GM12874 (cell line): ENCODE data around the gene KLHL26.

Source experiments
- TF ChIP-seq, protein P1 (sequence below): IDR thresholded peaks from 2 replicates; pipeline ENCODE4 v1.5.1; 2011; ENCODE audit warnings: low read depth, mild to moderate bottlenecking, control low read depth, low read length, moderate library complexity; ENCODE audit not compliant: insufficient read depth

KLHL26 gene

GRCh38 chr19:18662972-18663732, 26.3 kb downstream of the KLHL26 start:
- TF ChIP-seq, protein P1, sequence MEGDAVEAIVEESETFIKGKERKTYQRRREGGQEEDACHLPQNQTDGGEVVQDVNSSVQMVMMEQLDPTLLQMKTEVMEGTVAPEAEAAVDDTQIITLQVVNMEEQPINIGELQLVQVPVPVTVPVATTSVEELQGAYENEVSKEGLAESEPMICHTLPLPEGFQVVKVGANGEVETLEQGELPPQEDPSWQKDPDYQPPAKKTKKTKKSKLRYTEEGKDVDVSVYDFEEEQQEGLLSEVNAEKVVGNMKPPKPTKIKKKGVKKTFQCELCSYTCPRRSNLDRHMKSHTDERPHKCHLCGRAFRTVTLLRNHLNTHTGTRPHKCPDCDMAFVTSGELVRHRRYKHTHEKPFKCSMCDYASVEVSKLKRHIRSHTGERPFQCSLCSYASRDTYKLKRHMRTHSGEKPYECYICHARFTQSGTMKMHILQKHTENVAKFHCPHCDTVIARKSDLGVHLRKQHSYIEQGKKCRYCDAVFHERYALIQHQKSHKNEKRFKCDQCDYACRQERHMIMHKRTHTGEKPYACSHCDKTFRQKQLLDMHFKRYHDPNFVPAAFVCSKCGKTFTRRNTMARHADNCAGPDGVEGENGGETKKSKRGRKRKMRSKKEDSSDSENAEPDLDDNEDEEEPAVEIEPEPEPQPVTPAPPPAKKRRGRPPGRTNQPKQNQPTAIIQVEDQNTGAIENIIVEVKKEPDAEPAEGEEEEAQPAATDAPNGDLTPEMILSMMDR = no peak

- TF ChIP-seq, protein P1 = no peak
These were observed 27.2 kb downstream of the KLHL26 start for GRCh38 chr19:18663940-18664530.

DNA sequence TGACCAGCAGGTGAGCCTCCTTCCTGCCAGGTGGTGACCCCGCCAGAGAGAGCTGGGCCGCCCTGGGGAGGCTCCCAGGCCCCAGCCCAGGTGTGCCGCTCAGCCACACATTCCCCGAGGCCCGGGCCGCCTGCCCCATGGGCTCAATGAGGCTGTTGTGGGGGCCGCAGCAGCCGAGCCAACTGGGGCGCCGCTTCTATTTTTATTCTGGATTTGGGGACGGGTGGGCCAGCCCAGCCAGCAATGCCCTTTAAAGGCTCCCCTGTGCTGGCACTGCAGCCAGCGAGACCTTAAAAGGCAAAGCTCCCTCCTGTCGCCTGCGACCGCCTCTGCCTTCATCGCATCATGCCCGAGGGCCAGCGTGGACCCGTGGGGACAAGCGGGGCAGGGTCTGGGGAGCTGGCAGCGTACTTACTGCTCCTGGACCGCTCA, 29.0 kb downstream of the KLHL26 start:
- TF ChIP-seq, protein P1 = no peak

GRCh38 chr19:18666317-18666716, 29.5 kb downstream of the KLHL26 start:
- TF ChIP-seq, protein P1 = no peak

DNA sequence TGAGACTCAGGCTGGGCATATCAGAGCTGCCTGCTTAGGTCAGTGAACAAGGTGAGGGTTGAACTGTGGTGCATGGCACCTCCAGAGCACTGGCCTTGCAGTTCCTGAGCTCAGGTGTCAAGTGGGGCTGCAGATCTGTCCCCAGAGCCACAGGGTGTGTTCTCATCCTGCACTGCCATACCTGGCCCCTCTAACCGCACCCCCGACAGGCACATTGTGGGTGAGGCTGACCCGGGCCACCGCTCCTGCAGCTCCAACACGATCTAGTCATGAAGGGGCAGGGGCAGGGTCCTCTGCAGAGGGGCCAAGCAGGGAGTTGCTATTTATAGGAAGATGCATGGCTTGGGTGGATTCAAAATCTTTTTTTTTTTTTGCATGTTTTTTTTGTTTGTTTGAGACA, 30.0 kb downstream of the KLHL26 start:
- TF ChIP-seq, protein P1 = no peak

DNA sequence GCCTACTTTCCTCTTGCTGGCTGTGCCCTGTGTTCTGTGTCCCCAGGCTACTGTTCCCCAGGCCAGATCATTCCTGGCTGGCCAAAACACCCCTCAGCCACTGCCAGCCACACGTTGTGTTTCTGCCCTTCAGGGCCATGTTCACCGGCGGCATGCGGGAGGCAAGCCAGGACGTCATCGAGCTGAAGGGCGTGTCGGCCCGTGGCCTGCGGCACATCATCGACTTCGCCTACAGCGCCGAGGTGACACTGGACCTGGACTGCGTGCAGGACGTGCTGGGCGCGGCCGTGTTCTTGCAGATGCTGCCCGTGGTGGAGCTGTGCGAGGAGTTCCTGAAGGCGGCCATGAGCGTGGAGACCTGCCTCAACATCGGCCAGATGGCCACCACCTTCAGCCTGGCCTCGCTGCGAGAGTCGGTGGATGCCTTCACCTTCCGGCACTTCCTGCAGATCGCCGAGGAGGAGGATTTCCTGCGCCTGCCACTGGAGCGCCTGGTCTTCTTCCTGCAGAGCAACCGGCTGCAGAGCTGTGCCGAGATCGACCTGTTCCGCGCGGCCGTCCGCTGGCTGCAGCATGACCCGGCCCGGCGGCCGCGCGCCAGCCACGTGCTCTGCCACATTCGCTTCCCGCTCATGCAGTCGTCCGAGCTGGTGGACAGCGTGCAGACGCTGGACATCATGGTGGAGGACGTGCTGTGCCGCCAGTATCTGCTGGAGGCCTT, 30.9 kb downstream of the KLHL26 start:
- TF ChIP-seq, protein P1 = no peak

DNA sequence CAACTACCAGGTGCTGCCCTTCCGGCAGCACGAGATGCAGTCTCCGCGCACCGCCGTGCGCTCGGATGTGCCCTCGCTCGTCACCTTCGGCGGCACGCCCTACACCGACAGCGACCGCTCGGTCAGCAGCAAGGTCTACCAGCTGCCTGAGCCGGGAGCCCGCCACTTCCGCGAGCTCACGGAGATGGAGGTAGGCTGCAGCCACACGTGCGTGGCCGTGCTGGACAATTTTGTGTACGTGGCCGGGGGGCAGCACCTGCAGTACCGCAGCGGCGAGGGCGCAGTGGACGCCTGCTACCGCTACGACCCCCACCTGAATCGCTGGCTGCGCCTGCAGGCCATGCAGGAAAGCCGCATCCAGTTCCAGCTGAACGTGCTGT, 31.4 kb downstream of the KLHL26 start:
- TF ChIP-seq, protein P1 = no peak
